Spinal cord (tissue), 10 donors: ENCODE measurements around the gene REV1. TPM values are rescaled to one million over a fixed set of nuclear protein-coding genes. Genes with fewer than 3 reads are reported as not detected.
A peak's percentile ranks its signal among the peaks of the same experiment; 100 is the strongest.

ENCODE experiments used
- DNase-seq, 6 donors: peaks; one replicate each; pipeline versions ENCODE4 v3.0.0 to v3.0.0-alpha.2; 2013 to 2015; ENCODE audit warnings: low spot score in 6 of 6, low read depth in 4 of 6
- H3K27ac ChIP-seq: one replicate; pipeline ENCODE4 v1.5.1; 2013; ENCODE audit warnings: low read depth, low read length, control low read depth
- H3K27me3 ChIP-seq: one replicate; pipeline ENCODE4 v1.6.1; 2013; ENCODE audit warnings: low read length; ENCODE audit not compliant: control insufficient read depth, insufficient read depth
- H3K36me3 ChIP-seq: one replicate; pipeline ENCODE4 v1.6.1; 2013; ENCODE audit warnings: low read length; ENCODE audit not compliant: control insufficient read depth, insufficient read depth
- H3K4me1 ChIP-seq: one replicate; pipeline ENCODE4 v1.6.1; 2013; ENCODE audit warnings: low read length; ENCODE audit not compliant: control insufficient read depth, insufficient read depth
- H3K4me3 ChIP-seq: one replicate; pipeline ENCODE4 v1.5.1; 2013; ENCODE audit warnings: low read depth, low read length, control low read depth
- H3K9me3 ChIP-seq: one replicate; pipeline ENCODE4 v1.6.1; 2013; ENCODE audit warnings: low read length; ENCODE audit not compliant: control insufficient read depth, insufficient read depth
- WGBS: methylation state at CpG from one replicate; pipeline ENCODE4 v1.1.5; 2013; ENCODE audit warnings: missing lambda C conversion rate; ENCODE audit not compliant: insufficient coverage; 5-methylcytosine and 5-hydroxymethylcytosine counted together
- polyA plus RNA-seq, 2 donors: library from polyadenylated mRNA; unstranded; fragments of 120-200 nt; gene quantifications; one replicate each; pipeline ENCODE4 v1.2.1, GENCODE V29; 2013; ENCODE audit not compliant: insufficient read length in 2 of 2
- total RNA-seq, 2 donors: library from RNA; depleted of rRNA in 1 of 2; stranded (reverse); fragments of 120-200 nt in 1 of 2; fragments of >200 nt in 1 of 2; gene quantifications; one replicate each; pipeline versions ENCODE4 v1.2.3 to v1.2.4, GENCODE V29; 2013 to 2014
- donor health status: healthy.

REV1 gene
- total and polyA plus RNA-seq, 4 donors: 40.4 to 109 (median 54.8) TPM

- no peaks in the 10 kb centered on the region for H3K4me1 ChIP-seq
Measured at GRCh38 chr2:99436874-99437273, 52.9 kb downstream of the REV1 start.

GRCh38 chr2:99433340-99433739 lies 56.5 kb downstream of the REV1 start:
- 67% methylated on average over 1 of the region's 2 CpGs for WGBS
- Histone ChIP-seq H3K27me3 (no peaks in the 10 kb centered on the region), H3K27ac (no peak overlapping the region), H3K9me3 (no peaks in the 10 kb centered on the region), H3K36me3 (peaks cover 9% of the 10 kb centered on the region), H3K4me1 (no peaks in the 10 kb centered on the region), H3K4me3 (no peak overlapping the region)
- DNase-seq: peak in 1 of 6 donors; percentile 58

More at GRCh38 chr2:99436874-99437273, 52.9 kb downstream of the REV1 start:
- no peaks in the 10 kb centered on the region for H3K27me3 ChIP-seq
- no peak overlapping the region for H3K27ac ChIP-seq
- 100% methylated on average over 8 of the region's 10 CpGs for WGBS
- DNase-seq: no peak
- peaks cover 8% of the 10 kb centered on the region for H3K36me3 ChIP-seq
- H3K4me3 ChIP-seq: no peak overlapping the region
- no peaks in the 10 kb centered on the region for H3K9me3 ChIP-seq

DNA sequence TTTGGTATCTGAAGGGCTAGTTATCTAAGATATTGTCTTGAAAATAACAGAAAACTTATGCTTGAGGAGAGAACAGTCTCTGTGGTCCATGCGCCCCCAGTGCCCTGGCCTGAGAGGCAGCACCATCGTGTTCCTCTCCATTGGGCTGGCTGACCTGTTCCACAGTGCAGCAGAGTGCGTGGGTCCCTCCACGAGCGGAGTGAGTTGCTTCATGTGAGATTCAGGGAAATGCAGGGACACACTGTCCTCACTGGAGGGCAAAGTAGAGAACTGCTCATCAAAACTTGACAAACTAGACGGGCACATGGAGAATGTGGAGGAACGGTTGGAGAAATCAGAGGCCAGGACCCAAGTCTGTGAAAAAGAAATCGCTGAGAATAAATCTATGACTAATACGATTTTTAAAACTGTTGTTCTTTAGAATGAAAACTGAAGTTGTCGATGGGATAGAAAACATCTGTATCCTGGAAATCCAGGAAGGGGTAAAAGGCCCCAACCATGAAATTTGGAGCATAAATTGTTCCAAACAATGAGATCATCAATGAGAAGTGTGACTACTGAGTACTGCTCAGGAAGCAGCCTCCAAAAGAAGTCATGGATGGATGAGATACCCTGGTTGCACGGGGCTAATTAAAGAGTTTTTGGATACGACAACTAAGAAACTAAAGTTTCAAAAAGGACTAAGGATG lies 58.1 kb downstream of the REV1 start:
- no peak overlapping the region for H3K4me3 ChIP-seq
- H3K36me3 ChIP-seq: peaks cover 11% of the 10 kb centered on the region
- WGBS: 95% methylated on average over 10 of the region's 12 CpGs
- no peak for DNase-seq
- H3K27me3 ChIP-seq: no peaks in the 10 kb centered on the region
- no peaks in the 10 kb centered on the region for H3K4me1 ChIP-seq
- no peak overlapping the region for H3K27ac ChIP-seq
- no peaks in the 10 kb centered on the region for H3K9me3 ChIP-seq

DNA sequence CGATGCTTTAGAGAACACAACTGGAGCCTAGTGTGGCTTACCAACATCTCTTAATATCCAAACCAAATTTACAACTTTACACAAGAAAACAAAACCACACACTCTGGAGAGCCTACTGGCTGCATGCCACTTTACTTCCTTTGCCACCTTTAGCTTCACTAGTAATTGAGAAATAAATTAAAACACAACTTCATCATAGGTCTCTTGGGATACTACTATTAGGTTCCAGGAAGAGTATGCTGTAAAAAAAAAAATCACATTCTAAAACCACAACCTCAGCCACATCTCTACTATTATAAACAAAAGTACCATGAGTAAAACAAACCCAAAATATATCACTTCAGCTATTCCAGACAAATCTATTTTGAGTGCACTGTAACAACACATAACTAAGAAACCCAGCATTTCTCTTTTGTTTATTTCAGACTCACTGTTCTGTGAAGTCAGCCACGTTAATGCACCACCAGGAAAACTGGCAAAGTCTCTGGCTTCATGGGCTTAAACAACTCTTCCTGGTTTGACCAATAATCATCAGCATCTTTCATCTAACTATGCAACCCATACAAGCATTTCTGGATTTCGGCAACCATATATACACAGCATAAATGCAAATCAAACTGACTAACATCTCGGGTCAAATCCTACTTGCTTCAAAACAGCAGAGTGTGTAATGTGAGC lies 59.1 kb downstream of the REV1 start:
- peak in 1 of 6 donors; percentile 33 for DNase-seq
- Histone ChIP-seq H3K9me3 (no peaks in the 10 kb centered on the region), H3K36me3 (peaks cover 15% of the 10 kb centered on the region), H3K4me3 (no peak overlapping the region), H3K27me3 (no peaks in the 10 kb centered on the region), H3K27ac (no peak overlapping the region), H3K4me1 (no peaks in the 10 kb centered on the region)
- WGBS: 49% methylated on average over 2 of the region's 4 CpGs

DNA sequence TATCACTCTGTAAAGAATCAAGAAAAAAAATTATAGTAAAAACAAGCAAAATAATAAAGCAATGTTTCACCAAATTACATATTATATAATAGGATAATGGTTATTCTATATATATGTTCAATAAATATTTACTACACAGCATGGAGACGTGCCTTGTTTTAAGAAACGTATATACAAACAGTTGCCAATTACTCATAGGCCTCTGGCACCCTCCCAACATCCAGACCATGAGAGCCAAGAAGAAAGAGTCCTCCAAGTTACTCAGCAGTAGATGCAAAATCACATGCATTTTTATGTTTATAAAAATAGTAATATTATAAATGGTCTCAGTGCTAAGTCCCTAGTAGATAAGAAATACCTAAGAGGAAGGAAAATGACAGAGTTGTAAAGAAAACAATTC lies 64.8 kb downstream of the REV1 start:
- Histone ChIP-seq H3K27me3 (no peaks in the 10 kb centered on the region), H3K9me3 (no peaks in the 10 kb centered on the region), H3K36me3 (peaks cover 18% of the 10 kb centered on the region), H3K27ac (no peak overlapping the region), H3K4me3 (no peak overlapping the region), H3K4me1 (no peaks in the 10 kb centered on the region)
- no CpG with 5 or more reads among the region's 2 CpGs for WGBS
- DNase-seq: no peak

- Histone ChIP-seq H3K4me3 (no peak overlapping the region), H3K27me3 (no peaks in the 10 kb centered on the region), H3K36me3 (peaks cover 22% of the 10 kb centered on the region), H3K4me1 (no peaks in the 10 kb centered on the region), H3K27ac (no peak overlapping the region), H3K9me3 (no peaks in the 10 kb centered on the region)
- DNase-seq: peak in 1 of 6 donors; percentile 53
Measured at GRCh38 chr2:99424371-99424770, 65.4 kb downstream of the REV1 start.

GRCh38 chr2:99422599-99422998 lies 67.2 kb downstream of the REV1 start:
- Histone ChIP-seq H3K27ac (no peak overlapping the region), H3K4me1 (no peaks in the 10 kb centered on the region), H3K36me3 (peaks cover 22% of the 10 kb centered on the region), H3K27me3 (no peaks in the 10 kb centered on the region), H3K4me3 (no peak overlapping the region), H3K9me3 (no peaks in the 10 kb centered on the region)
- no CpG with 5 or more reads among the region's 3 CpGs for WGBS
- no peak for DNase-seq

DNA sequence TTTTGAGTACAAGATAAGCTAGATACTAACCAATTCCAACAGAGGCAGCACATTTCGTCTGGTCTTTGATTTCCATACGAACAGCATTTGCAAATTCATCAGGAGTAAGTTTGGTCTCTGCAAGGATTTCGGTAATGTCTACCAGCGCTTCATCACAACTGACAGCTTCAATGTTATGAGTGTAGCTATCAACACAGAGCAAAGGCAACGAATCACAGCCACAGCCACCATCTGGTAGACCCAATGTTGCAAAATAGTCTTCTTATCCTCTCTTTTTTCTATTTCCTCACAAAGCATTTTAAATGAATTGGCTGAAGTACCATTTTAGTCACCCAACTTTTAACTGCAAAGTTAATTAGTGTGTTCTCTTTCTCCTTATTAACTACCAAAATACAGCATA lies 68.3 kb downstream of the REV1 start:
- peak in 1 of 6 donors; percentile 85 for DNase-seq
- Histone ChIP-seq H3K9me3 (no peaks in the 10 kb centered on the region), H3K27me3 (no peaks in the 10 kb centered on the region), H3K4me3 (no peak overlapping the region), H3K4me1 (no peaks in the 10 kb centered on the region), H3K36me3 (peaks cover 28% of the 10 kb centered on the region), H3K27ac (no peak overlapping the region)
- WGBS: 87% methylated on average over 4 of the region's 5 CpGs

DNA sequence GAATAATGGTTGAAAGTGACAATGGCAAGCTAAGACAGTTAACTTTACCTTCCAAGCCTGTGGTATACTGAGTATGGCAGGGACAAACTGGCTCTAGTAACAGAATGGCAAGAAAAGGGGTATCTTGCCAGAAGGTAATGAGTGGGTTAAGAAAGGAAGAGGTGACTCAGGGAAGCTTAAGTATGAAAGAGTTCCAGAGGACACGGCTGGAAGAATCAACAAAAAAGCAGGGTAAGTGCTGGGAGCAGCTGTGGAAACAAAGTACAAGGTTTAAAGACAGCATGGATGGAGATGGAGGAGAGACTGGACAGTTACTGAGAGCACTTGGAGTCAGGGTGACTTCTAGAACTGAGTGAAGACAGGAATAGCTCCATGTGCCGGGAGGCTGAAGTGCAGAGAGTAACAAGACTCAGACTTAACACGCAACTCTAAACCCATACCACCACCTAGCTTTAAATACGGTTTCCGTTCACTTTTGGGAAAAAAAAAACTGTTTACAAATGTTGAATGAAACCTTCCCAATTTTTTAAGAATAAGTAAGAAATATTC lies 69.0 kb downstream of the REV1 start:
- H3K9me3 ChIP-seq: no peaks in the 10 kb centered on the region
- peak in 1 of 6 donors; percentile 16 for DNase-seq
- no peaks in the 10 kb centered on the region for H3K27me3 ChIP-seq
- H3K4me1 ChIP-seq: no peaks in the 10 kb centered on the region
- 40% methylated on average over 1 of the region's 5 CpGs for whole genome bisulfite sequencing
- H3K36me3 ChIP-seq: peaks cover 28% of the 10 kb centered on the region
- no peak overlapping the region for H3K4me3 ChIP-seq
- H3K27ac ChIP-seq: no peak overlapping the region

DNA sequence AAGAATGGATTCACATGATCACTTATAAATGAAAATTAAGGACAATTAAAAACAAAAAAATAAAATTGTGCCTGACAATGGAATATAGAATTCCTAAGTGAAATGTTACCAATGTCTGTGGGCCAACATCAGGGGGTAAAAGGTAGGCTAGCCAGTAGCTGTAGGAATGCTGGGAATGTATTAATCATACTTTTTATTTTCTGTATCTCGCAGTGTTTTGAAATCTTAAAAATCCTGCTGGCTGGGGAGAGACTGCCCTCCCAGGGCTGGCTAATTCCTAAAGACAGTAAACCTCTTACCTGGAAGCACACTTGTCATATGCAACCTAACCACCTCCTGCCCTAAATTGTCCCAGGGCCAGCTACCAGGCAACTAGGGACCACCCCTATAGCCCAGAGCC lies 69.8 kb downstream of the REV1 start:
- no peak overlapping the region for H3K4me3 ChIP-seq
- H3K27ac ChIP-seq: no peak overlapping the region
- DNase-seq: no peak
- no peaks in the 10 kb centered on the region for H3K9me3 ChIP-seq
- no peaks in the 10 kb centered on the region for H3K27me3 ChIP-seq
- no peaks in the 10 kb centered on the region for H3K4me1 ChIP-seq
- H3K36me3 ChIP-seq: peaks cover 28% of the 10 kb centered on the region
- no CpG with 5 or more reads among the region's 1 CpG for WGBS
